Measurements from ENCODE around the gene SLC4A2.

GRCh38 chr7:151113344-151114150 lies 54.2 kb downstream of the SLC4A2 start:
- TF ChIP-seq CTCF (IDR thresholded peaks at IDR 0.05; ENCODE audit: insufficient read depth, low read length) (no peak), POLR2AphosphoS5 (IDR thresholded peaks at IDR 0.05; ENCODE audit: low read depth) (no peak), REST (IDR thresholded peaks at IDR 0.05; ENCODE audit: insufficient replicate concordance, low read depth) (no peak), SPI1 (IDR thresholded peaks at IDR 0.05; ENCODE audit: borderline replicate concordance, low read depth) (no peak)
